Ishikawa (cell line): ENCODE data around the gene CEBPG.

ENCODE experiments used
- CEBPB ChIP-seq: IDR thresholded peaks from 2 replicates; pipeline ENCODE4 v1.6.1; 2012
- CREB1 ChIP-seq: IDR thresholded peaks from 2 replicates; pipeline ENCODE4 v1.6.1; 2012; ENCODE audit warnings: low read depth
- EGR1 ChIP-seq: IDR thresholded peaks from 2 replicates; pipeline ENCODE4 v1.6.1; 2012
- EP300 ChIP-seq: IDR thresholded peaks from 2 replicates; pipeline ENCODE4 v1.6.1; 2012; ENCODE audit warnings: borderline replicate concordance
- FOXM1 ChIP-seq: IDR thresholded peaks from 2 replicates; pipeline ENCODE4 v1.6.1; 2012; ENCODE audit warnings: low read depth, borderline replicate concordance
- NFIC ChIP-seq: IDR thresholded peaks from 2 replicates; pipeline ENCODE4 v1.6.1; 2012
- RAD21 ChIP-seq: IDR thresholded peaks from 2 replicates; pipeline ENCODE4 v1.6.1; 2012; ENCODE audit warnings: low read depth
- TAF1 ChIP-seq: IDR thresholded peaks from 2 replicates; pipeline ENCODE4 v1.6.1; 2012; ENCODE audit warnings: low read depth, mild to moderate bottlenecking
- TCF12 ChIP-seq: IDR thresholded peaks from 2 replicates; pipeline ENCODE4 v1.6.1; 2012; ENCODE audit warnings: low read depth
- TEAD4 ChIP-seq: IDR thresholded peaks from 2 replicates; pipeline ENCODE4 v1.6.1; 2012
- YY1 ChIP-seq: IDR thresholded peaks from 2 replicates; pipeline ENCODE4 v1.6.1; 2012; ENCODE audit warnings: low read depth
- ZBTB7A ChIP-seq: IDR thresholded peaks from 2 replicates; pipeline ENCODE4 v1.6.1; 2012; ENCODE audit warnings: low read depth
- TF ChIP-seq, protein P1 (sequence below): IDR thresholded peaks from 2 replicates; pipeline ENCODE4 v1.6.1; 2012
- TF ChIP-seq, protein P2 (sequence below): IDR thresholded peaks from 2 replicates; pipeline ENCODE4 v1.6.1; 2012
- TF ChIP-seq, protein P3 (sequence below): IDR thresholded peaks from 2 replicates; pipeline ENCODE4 v1.6.1; 2012; ENCODE audit warnings: low read depth, mild to moderate bottlenecking

CEBPG gene

DNA sequence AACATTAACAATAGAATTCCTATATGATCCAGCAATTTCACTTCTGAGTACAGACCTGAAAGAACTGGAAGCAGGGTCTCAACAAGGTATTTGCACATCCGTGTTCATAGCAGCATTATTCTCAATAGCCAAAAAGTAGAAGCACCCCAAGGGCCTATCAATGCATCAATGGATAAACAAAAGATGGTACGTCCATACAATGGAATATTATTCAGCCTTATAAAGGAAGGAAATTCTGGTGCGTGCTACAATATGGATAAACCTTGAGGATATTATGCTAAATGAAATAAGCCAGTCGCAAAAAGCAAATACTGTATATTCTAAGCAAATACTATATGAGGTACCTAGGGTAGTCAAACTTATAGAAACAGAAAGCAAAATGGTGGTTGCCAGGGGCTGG lies 40.4 kb upstream of the CEBPG start:
- TF ChIP-seq EP300 (no peak), NFIC (no peak), ZBTB7A (no peak), FOXM1 (no peak)
- TF ChIP-seq, protein P1, sequence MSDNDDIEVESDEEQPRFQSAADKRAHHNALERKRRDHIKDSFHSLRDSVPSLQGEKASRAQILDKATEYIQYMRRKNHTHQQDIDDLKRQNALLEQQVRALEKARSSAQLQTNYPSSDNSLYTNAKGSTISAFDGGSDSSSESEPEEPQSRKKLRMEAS: no peak

DNA sequence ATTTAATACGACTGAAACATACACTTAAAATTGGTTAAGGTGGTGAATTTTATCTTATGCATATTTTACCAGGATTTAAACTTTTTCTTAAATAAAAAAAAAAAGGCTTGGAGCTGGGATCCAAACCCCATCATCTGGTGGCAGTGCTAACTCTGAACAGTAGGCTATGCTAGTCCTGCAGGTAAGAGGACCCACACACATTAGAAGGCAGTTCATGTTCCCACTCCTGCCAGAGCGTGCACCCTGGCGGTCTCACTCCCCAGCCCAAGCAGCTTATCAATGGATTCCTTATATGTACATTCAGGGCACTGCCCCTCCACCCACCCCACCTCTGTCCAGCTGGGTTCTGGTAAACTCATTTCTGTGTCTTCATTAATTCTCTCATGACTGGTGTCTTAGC lies 39.9 kb upstream of the CEBPG start:
- no peak for TF ChIP-seq ZBTB7A
- no peak for TF ChIP-seq TAF1
- TF ChIP-seq, protein P1: no peak
- no peak for TF ChIP-seq CREB1
- TF ChIP-seq TEAD4: no peak
- TF ChIP-seq, protein P2, sequence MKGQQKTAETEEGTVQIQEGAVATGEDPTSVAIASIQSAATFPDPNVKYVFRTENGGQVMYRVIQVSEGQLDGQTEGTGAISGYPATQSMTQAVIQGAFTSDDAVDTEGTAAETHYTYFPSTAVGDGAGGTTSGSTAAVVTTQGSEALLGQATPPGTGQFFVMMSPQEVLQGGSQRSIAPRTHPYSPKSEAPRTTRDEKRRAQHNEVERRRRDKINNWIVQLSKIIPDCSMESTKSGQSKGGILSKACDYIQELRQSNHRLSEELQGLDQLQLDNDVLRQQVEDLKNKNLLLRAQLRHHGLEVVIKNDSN: no peak
- TF ChIP-seq, protein P3, sequence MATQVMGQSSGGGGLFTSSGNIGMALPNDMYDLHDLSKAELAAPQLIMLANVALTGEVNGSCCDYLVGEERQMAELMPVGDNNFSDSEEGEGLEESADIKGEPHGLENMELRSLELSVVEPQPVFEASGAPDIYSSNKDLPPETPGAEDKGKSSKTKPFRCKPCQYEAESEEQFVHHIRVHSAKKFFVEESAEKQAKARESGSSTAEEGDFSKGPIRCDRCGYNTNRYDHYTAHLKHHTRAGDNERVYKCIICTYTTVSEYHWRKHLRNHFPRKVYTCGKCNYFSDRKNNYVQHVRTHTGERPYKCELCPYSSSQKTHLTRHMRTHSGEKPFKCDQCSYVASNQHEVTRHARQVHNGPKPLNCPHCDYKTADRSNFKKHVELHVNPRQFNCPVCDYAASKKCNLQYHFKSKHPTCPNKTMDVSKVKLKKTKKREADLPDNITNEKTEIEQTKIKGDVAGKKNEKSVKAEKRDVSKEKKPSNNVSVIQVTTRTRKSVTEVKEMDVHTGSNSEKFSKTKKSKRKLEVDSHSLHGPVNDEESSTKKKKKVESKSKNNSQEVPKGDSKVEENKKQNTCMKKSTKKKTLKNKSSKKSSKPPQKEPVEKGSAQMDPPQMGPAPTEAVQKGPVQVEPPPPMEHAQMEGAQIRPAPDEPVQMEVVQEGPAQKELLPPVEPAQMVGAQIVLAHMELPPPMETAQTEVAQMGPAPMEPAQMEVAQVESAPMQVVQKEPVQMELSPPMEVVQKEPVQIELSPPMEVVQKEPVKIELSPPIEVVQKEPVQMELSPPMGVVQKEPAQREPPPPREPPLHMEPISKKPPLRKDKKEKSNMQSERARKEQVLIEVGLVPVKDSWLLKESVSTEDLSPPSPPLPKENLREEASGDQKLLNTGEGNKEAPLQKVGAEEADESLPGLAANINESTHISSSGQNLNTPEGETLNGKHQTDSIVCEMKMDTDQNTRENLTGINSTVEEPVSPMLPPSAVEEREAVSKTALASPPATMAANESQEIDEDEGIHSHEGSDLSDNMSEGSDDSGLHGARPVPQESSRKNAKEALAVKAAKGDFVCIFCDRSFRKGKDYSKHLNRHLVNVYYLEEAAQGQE: no peak
- no peak for TF ChIP-seq YY1

DNA sequence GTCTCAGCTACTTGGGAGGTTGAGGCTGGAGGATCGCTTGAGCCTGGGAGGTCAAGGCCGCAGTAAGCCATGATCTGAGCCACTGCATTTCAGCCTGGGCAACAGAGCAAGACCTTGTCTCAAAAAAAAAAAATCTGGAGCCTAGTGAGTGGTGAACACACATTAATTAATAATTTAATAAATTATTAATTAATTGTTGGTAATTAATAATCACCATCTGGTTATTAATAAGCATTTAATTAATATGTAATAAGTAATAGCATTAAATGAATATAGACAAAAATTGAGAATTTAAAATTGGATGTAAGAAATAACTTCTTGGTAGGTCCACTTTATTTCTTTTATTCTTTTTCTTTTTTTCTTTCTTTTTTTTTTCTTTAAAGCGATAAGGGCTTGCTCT lies 39.2 kb upstream of the CEBPG start:
- TF ChIP-seq TEAD4 (no peak), ZBTB7A (no peak), NFIC (no peak), EGR1 (no peak), CEBPB (no peak), RAD21 (no peak), YY1 (no peak), TCF12 (no peak), CREB1 (no peak), FOXM1 (no peak)
- TF ChIP-seq, protein P2: no peak
- TF ChIP-seq, protein P1: no peak
- TF ChIP-seq, protein P3: no peak

DNA sequence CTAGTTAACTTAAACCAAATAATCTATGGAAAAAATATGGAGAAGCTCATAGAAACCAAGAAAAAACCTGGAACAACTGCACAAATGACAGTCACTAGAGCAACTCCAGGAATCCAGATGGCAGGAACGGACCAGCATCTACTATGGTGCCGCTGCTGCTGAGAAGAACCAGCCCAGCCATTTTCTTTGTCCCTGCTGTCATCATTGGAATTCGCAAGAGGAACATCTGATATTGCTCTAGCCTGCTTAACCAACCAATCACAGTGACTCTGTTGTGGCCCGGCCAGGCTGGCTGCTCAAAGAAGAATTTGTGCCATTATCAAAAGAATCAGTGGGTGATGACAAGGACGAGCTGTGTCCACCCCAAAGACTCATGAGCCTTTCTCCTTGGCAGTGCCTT lies 38.1 kb upstream of the CEBPG start:
- no peak for TF ChIP-seq TCF12
- no peak for TF ChIP-seq EP300
- TF ChIP-seq CREB1: no peak
- no peak for TF ChIP-seq YY1
- TF ChIP-seq FOXM1: no peak
- TF ChIP-seq, protein P3: no peak
- no peak for TF ChIP-seq RAD21
- TF ChIP-seq, protein P1: no peak
- TF ChIP-seq TEAD4: no peak
- no peak for TF ChIP-seq CEBPB
- no peak for TF ChIP-seq NFIC
- TF ChIP-seq EGR1: no peak
- TF ChIP-seq TAF1: no peak
- TF ChIP-seq, protein P2: no peak
